HepG2 (cell line): Measurements from ENCODE around the gene GPR37. TPM values are rescaled to one million over a fixed set of nuclear protein-coding genes. Genes with fewer than 3 reads are reported as not detected.

ENCODE experiments used
- ATAC-seq: fragments of 200-7000 bp; cut with Tn5 transposase; 3 replicates; pipeline ENCODE4 v1.9.1; 2020; ENCODE audit warnings: mild to moderate bottlenecking, moderate library complexity
- BruUV-seq: library from RNA; stranded (reverse); fragments of 400-500 nt; replicated peaks from 2 replicates; lab custom pipeline; 2021; lab: Mats Ljungman, UMichigan
- CTCF ChIA-PET: fragments of 300-600 bp; formaldehyde crosslinking; extraction: SDS; loops from one replicate; lab custom pipeline; 2021; ENCODE audit warnings: low total read pairs, inconsistent platforms, low intra/inter-chr PET ratio; lab: Yijun Ruan, JAX
- POLR2A ChIA-PET: fragments of 350-600 bp; sonication (Branson Sonifier 250); formaldehyde crosslinking; loops from one replicate; lab custom pipeline; 2020; ENCODE audit warnings: antibody characterized with exemption, inconsistent platforms; lab: Yijun Ruan, JAX
- DNase-seq: peaks from one replicate; pipeline ENCODE4 v3.0.0-alpha.2; 2015; ENCODE audit warnings: low spot score
- FAIRE-seq: peaks from 3 replicates; lab custom pipeline; 2011; peaks lifted over from hg19 to GRCh38; lab: Jason Lieb, UNC
- H2AFZ ChIP-seq: one replicate; pipeline ENCODE4 v1.6.1; 2011; ENCODE audit warnings: low read length, inconsistent platforms
- H3K27ac ChIP-seq: fragments of 300-600 bp; 3 replicates; pipeline ENCODE4 v1.8.0; 2011; ENCODE audit warnings: mixed run types, mild to moderate bottlenecking, mixed read lengths, low read length, inconsistent platforms; ENCODE audit not compliant: insufficient read depth; ENCODE audit errors: extremely low read length
- H3K27me3 ChIP-seq, 2 experiments: fragments of 200-600 bp in 1 of 2; 2 replicates in 1 of 2; 3 replicates in 1 of 2; pipeline versions ENCODE4 v1.6.0 to v1.8.0; 2011; ENCODE audit warnings: low read length in 2 of 2, mild to moderate bottlenecking in 2 of 2, moderate library complexity in 2 of 2, inconsistent platforms in 1 of 2; ENCODE audit not compliant: insufficient read depth in 2 of 2, control insufficient read depth in 1 of 2
- H3K36me3 ChIP-seq, 2 experiments: fragments of 200-600 bp in 1 of 2; replicated peaks in 1 of 2; 2 replicates in 1 of 2; 3 replicates in 1 of 2; pipeline versions ENCODE4 v1.5.1 to v1.8.0; 2011; ENCODE audit warnings: low read length in 2 of 2, inconsistent platforms in 1 of 2; ENCODE audit not compliant: insufficient read depth in 2 of 2, control insufficient read depth in 1 of 2
- H3K4me1 ChIP-seq: 2 replicates; pipeline ENCODE4 v1.5.1; 2012; ENCODE audit warnings: low read length, inconsistent platforms; ENCODE audit not compliant: insufficient read depth
- H3K4me2 ChIP-seq: 2 replicates; pipeline ENCODE4 v1.6.0; 2011; ENCODE audit warnings: low read depth, low read length, inconsistent platforms
- H3K4me3 ChIP-seq, 3 experiments: fragments of 200-600 bp in 1 of 3; sonication (generic), shearing (Covaris generic) in 1 of 3; replicated peaks in 1 of 3; 2 replicates each; pipeline ENCODE4 v1.5.1; 2011 to 2016; ENCODE audit warnings: low read length in 3 of 3, inconsistent platforms in 2 of 3, low read depth in 2 of 3, mild to moderate bottlenecking in 2 of 3, control low read depth in 1 of 3, mixed read lengths in 1 of 3; ENCODE audit not compliant: insufficient read depth in 1 of 3
- H3K79me2 ChIP-seq: one replicate; pipeline ENCODE4 v1.6.1; 2011; ENCODE audit warnings: low read length, inconsistent platforms; ENCODE audit not compliant: insufficient read depth
- H3K9ac ChIP-seq: 2 replicates; pipeline ENCODE4 v1.6.0; 2011; ENCODE audit warnings: mild to moderate bottlenecking, low read depth, low read length, inconsistent platforms; ENCODE audit not compliant: insufficient read depth
- H3K9me3 ChIP-seq: 2 replicates; pipeline ENCODE4 v1.5.1; 2012; ENCODE audit warnings: mild to moderate bottlenecking, low read length
- H4K20me1 ChIP-seq: 2 replicates; pipeline ENCODE4 v1.6.0; 2011; ENCODE audit warnings: inconsistent platforms, mild to moderate bottlenecking, low read length, moderate library complexity; ENCODE audit not compliant: insufficient read depth
- CEBPB ChIP-seq: IDR thresholded peaks from 2 replicates; pipeline ENCODE4 v1.6.1; 2011; ENCODE audit warnings: low read depth, low read length, improper control_type of control experiment, borderline replicate concordance
- CEBPG ChIP-seq: IDR thresholded peaks from 2 replicates; pipeline ENCODE4 v1.6.1; 2016
- CREM ChIP-seq, 2 experiments: sonication (generic) in 1 of 2; formaldehyde crosslinking in 1 of 2; IDR thresholded peaks; 2 replicates each; pipeline versions ENCODE4 v1.4.0 to v1.6.1; 2016 to 2020; ENCODE audit warnings: antibody characterized with exemption in 1 of 2, mild to moderate bottlenecking in 1 of 2, missing genetic modification reagents in 1 of 2
- DR1 ChIP-seq: sonication (generic); formaldehyde crosslinking; IDR thresholded peaks from 2 replicates; pipeline ENCODE4 v1.8.0; 2021; ENCODE audit warnings: mild to moderate bottlenecking, missing genetic modification reagents, inconsistent platforms
- ETV5 ChIP-seq: IDR thresholded peaks from 2 replicates; pipeline ENCODE4 v1.6.1; 2018; ENCODE audit warnings: missing biosample characterization, missing genetic modification reagents, inconsistent platforms, borderline replicate concordance
- FOSL1 ChIP-seq: sonication (generic); formaldehyde crosslinking; IDR thresholded peaks from 2 replicates; pipeline ENCODE4 v1.9.0; 2021; ENCODE audit warnings: missing genetic modification reagents, borderline replicate concordance
- GATAD1 ChIP-seq: IDR thresholded peaks from 2 replicates; pipeline ENCODE4 v1.6.1; 2016; ENCODE audit warnings: missing genetic modification reagents, missing compliant biosample characterization
- MXD3 ChIP-seq: IDR thresholded peaks from 2 replicates; pipeline ENCODE4 v1.6.1; 2016; ENCODE audit warnings: mild to moderate bottlenecking, missing biosample characterization, missing genetic modification reagents
- PLRG1 ChIP-seq: fragments of 450-650 bp; conservative IDR thresholded peaks from 2 replicates; pipeline ENCODE4 v1.6.1; 2016
- RFXANK ChIP-seq: IDR thresholded peaks from 2 replicates; pipeline ENCODE4 v1.6.1; 2016
- ZFAT ChIP-seq: sonication (generic); formaldehyde crosslinking; conservative IDR thresholded peaks from 2 replicates; pipeline ENCODE4 v1.8.1; 2023; ENCODE audit warnings: missing genetic modification reagents, inconsistent platforms
- ZNF136 ChIP-seq: sonication (generic); formaldehyde crosslinking; IDR thresholded peaks from 2 replicates; pipeline ENCODE4 v1.8.1; 2022; ENCODE audit warnings: low read depth, mild to moderate bottlenecking, moderate library complexity, missing genetic modification reagents
- ZNF160 ChIP-seq: sonication (generic); formaldehyde crosslinking; IDR thresholded peaks from 2 replicates; pipeline ENCODE4 v1.8.0; 2022; ENCODE audit warnings: mild to moderate bottlenecking, inconsistent platforms, missing genetic modification reagents
- ZNF556 ChIP-seq: sonication (generic); formaldehyde crosslinking; IDR thresholded peaks from 2 replicates; pipeline ENCODE4 v1.4.0; 2020; ENCODE audit warnings: mild to moderate bottlenecking, missing genetic modification reagents, borderline replicate concordance
- ZNF615 ChIP-seq: sonication (generic); formaldehyde crosslinking; IDR thresholded peaks from 2 replicates; pipeline ENCODE4 v1.5.0; 2020; ENCODE audit warnings: mild to moderate bottlenecking, missing genetic modification reagents, borderline replicate concordance
- WGBS: methylation state at CpG from one replicate; pipeline ENCODE4 v1.1.6; 2017; ENCODE audit warnings: low lambda C conversion rate; 5-methylcytosine and 5-hydroxymethylcytosine counted together
- in situ Hi-C: cut with HindIII; loops from 2 replicates; pipeline ENCODE4 v1.10.0; 2017; ENCODE audit warnings: low pct_unique_long_range_greater_than_20kb; ENCODE audit not compliant: extremely low pct_ligation_motif_present
- intact Hi-C: fragments of 100-400 bp; cut with micrococcal nuclease; formaldehyde crosslinking; loops from one replicate; pipeline ENCODE4 v1.10.0; 2022; ENCODE audit not compliant: unreplicated experiment
- polyA plus RNA-seq, 8 experiments: library from polyadenylated mRNA; depleted of rRNA in 3 of 8; stranded (reverse) in 7 of 8; unstranded in 1 of 8; fragments of >200 nt; fragmentation: Illumina TruSeq in 4 of 8; extraction: Trizol in 4 of 8; gene quantifications; 2 replicates each; pipeline versions ENCODE4 v1.2.1 to v1.2.3, GENCODE V29; 2011 to 2016; ENCODE audit warnings: low read depth in 4 of 8, missing spikeins in 1 of 8, mixed read lengths in 1 of 8; ENCODE audit not compliant: insufficient read depth in 1 of 8
- total RNA-seq, 5 experiments: library from RNA; depleted of rRNA; stranded (reverse); fragments of >200 nt; fragmentation: Illumina TruSeq; extraction: Trizol; gene quantifications; 2 replicates each; pipeline ENCODE4 v1.2.3, GENCODE V29; 2016; ENCODE audit warnings: low read depth in 1 of 5
- TF ChIP-seq, protein P1 (sequence below): sonication (generic); formaldehyde crosslinking; conservative IDR thresholded peaks from 2 replicates; pipeline ENCODE4 v1.4.0; 2020; ENCODE audit warnings: missing genetic modification reagents

The GPR37 gene
- total and polyA plus RNA-seq, 2 of the 13 experiments (the other 11 are each of a cell fraction or from before 2014, with no cell fraction given) = not detected

GRCh38 chr7:124738639-124739038 is 27.0 kb downstream of the GPR37 start (continued):
- no peak for TF ChIP-seq ZNF136

DNA sequence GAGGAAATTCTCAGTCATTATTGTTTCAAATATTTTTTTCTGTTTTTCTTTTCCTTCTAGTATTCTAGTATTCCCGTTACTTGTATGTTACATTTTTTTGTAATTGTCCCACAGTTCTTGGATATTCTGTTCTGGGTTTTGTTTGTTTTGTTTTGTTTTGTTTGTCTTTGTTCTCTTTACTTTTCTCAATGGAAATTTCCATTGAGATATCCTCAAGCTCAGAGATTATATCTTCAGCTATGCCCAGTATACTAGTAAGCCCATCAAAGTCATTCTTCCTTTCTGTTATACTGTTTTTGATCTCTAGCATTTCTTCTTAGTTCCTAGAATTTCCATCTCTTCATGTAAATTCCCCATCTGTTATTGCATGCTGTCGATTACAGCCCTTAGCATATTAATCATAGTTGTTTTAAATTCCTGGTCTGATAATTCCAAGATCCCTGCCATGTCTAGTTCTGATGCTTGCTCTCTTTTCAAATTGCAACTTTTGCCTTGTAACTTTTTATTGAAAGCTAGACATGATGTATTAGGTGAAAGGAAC is 27.8 kb downstream of the GPR37 start:
- TF ChIP-seq ZNF160 (CRISPR knock-in tag) (no peak), ZFAT (CRISPR knock-in tag) (no peak), ZNF556 (CRISPR knock-in tag) (no peak)

GRCh38 chr7:124728610-124729009 is 37.0 kb downstream of the GPR37 start:
- intact Hi-C loops = no loop called here
- Histone ChIP-seq H3K9me3 (no peaks in the 10 kb centered on the region), H4K20me1 (no peaks in the 10 kb centered on the region), H3K4me2 (no peak overlapping the region), H3K36me3 (no peaks in the 10 kb centered on the region), H3K27me3 (no peaks in the 10 kb centered on the region), H2AFZ (no peak overlapping the region), H3K9ac (no peak overlapping the region), H3K27ac (no peak overlapping the region), H3K79me2 (no peaks in the 10 kb centered on the region), H3K4me3 (no peak overlapping the region), H3K4me1 (peaks cover 19% of the 10 kb centered on the region)
- POLR2A ChIA-PET = no interaction called here
- 0% methylated on average over 1 of the region's 1 CpG for WGBS
- CTCF ChIA-PET = no interaction called here
- no peak for DNase-seq
- FAIRE-seq = no peak
- no peak for ATAC-seq
- BruUV-seq = no TSS peak
- in situ Hi-C loops = no loop called here
- TF ChIP-seq, protein P1, sequence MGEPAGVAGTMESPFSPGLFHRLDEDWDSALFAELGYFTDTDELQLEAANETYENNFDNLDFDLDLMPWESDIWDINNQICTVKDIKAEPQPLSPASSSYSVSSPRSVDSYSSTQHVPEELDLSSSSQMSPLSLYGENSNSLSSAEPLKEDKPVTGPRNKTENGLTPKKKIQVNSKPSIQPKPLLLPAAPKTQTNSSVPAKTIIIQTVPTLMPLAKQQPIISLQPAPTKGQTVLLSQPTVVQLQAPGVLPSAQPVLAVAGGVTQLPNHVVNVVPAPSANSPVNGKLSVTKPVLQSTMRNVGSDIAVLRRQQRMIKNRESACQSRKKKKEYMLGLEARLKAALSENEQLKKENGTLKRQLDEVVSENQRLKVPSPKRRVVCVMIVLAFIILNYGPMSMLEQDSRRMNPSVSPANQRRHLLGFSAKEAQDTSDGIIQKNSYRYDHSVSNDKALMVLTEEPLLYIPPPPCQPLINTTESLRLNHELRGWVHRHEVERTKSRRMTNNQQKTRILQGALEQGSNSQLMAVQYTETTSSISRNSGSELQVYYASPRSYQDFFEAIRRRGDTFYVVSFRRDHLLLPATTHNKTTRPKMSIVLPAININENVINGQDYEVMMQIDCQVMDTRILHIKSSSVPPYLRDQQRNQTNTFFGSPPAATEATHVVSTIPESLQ (CRISPR knock-in tag) = no peak
- TF ChIP-seq PLRG1 = no peak
- TF ChIP-seq CEBPG (CRISPR knock-in tag) = no peak
- no peak for TF ChIP-seq CEBPB
- TF ChIP-seq ZNF615 (CRISPR knock-in tag) = no peak
- TF ChIP-seq GATAD1 (CRISPR knock-in tag) = no peak
- TF ChIP-seq RFXANK (CRISPR knock-in tag) = no peak
- no peak for TF ChIP-seq CREM (IDR thresholded peaks at IDR 0.05)
- TF ChIP-seq CREM (CRISPR knock-in tag; IDR thresholded peaks at IDR 0.05) = no peak
- no peak for TF ChIP-seq MXD3 (CRISPR knock-in tag)
- no peak for TF ChIP-seq FOSL1
- no peak for TF ChIP-seq ETV5 (CRISPR knock-in tag)
- no peak for TF ChIP-seq DR1 (CRISPR knock-in tag)

More for the DNA sequence above, 27.8 kb downstream of the GPR37 start:
- ChIA-PET CTCF (no interaction called here), POLR2A (no interaction called here)
- in situ Hi-C loops (no loop called here), intact Hi-C loops (no loop called here)
- Histone ChIP-seq H3K4me2 (no peak overlapping the region), H3K4me1 (no peaks in the 10 kb centered on the region; the same call in 1 of the 2 replicates), H4K20me1 (no peaks in the 10 kb centered on the region), H2AFZ (no peak overlapping the region), H3K9ac (no peak overlapping the region), H3K27me3 (no peaks in the 10 kb centered on the region), H3K79me2 (no peaks in the 10 kb centered on the region), H3K9me3 (no peaks in the 10 kb centered on the region), H3K36me3 (no peaks in the 10 kb centered on the region), H3K27ac (no peak overlapping the region), H3K4me3 (no peak overlapping the region)
- DNase-seq (no peak), FAIRE-seq (no peak), ATAC-seq (no peak)
- no TSS peak for BruUV-seq
- WGBS = 2% methylated on average over 2 of the region's 2 CpGs
